ENCODE results near the gene PRPF40B. TPM values are rescaled to one million over a fixed set of nuclear protein-coding genes. Genes with fewer than 3 reads are reported as not detected.

PRPF40B gene
- total RNA-seq, 1 donor from 2014 or later: 18.1 TPM

DNA sequence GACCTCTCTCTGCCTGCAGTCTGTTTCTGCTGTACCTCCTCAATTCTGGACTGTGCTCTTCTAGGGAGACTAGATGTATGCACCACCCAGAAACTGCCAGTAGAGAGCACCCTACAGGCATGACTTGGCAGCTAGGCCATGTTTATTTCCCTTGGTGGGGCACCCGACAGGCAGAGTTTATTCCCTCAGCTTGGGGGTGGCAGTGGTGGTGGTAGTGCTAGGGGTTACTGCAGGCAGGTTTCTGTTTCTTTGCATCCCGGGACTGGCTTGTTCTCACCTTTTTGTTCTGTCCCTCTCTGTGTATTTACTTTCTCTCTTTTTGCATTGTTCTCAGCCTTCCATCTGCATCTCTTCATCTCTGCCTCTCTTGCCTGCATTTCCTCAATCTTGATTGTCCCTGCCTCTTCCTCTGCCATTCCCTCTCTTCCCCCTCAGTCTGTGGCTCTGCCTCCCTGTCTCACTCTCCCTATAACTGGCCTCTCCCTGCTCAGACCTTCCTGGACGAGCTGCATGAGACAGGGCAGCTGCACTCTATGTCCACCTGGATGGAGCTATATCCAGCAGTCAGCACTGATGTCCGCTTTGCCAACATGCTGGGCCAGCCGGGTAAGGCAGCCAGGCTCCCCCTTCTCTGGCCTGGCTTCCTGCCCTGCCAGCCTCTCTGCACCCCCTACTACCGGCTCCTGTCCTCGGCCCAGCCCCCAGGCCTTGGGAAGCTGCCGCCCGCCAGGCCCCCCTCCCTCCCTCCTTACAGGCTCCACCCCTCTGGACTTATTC is 13.8 kb downstream of the PRPF40B start:
- TF ChIP-seq EZH2 (IDR thresholded peaks at IDR 0.05): no peak
- TF ChIP-seq EZH2phosphoT487 (IDR thresholded peaks at IDR 0.05): no peak
- TF ChIP-seq, protein P1, sequence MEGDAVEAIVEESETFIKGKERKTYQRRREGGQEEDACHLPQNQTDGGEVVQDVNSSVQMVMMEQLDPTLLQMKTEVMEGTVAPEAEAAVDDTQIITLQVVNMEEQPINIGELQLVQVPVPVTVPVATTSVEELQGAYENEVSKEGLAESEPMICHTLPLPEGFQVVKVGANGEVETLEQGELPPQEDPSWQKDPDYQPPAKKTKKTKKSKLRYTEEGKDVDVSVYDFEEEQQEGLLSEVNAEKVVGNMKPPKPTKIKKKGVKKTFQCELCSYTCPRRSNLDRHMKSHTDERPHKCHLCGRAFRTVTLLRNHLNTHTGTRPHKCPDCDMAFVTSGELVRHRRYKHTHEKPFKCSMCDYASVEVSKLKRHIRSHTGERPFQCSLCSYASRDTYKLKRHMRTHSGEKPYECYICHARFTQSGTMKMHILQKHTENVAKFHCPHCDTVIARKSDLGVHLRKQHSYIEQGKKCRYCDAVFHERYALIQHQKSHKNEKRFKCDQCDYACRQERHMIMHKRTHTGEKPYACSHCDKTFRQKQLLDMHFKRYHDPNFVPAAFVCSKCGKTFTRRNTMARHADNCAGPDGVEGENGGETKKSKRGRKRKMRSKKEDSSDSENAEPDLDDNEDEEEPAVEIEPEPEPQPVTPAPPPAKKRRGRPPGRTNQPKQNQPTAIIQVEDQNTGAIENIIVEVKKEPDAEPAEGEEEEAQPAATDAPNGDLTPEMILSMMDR (IDR thresholded peaks at IDR 0.05): peak; percentile 65
- H3K36me3 Mint-ChIP-seq: peaks cover 8% of the 10 kb centered on the region

DNA sequence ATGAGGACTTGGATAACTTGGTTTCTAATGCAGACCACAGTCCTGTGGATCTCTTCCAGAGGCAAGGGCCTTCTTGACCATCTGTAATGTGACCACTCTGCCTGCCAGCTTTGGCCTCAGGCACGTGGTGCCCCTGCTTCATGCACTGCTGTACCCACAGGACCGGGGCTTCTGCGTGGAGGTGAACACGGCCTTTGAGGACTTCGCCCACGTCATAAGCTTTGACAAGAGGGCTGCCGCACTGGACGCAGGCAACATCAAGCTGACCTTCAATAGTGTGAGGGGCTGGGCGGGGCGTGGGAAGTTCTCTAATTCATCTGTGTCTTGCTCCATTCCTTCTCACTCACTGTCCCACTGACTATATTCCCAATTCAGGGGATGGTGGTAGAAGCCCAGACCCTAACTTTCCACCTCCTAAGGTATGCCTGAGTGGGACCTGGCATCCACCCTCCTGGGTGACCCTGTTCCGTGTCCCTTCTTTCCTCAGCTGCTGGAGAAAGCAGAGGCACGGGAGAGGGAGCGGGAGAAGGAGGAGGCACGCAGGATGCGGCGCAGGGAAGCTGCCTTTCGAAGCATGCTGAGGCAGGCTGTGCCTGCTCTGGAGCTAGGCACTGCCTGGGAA is 18.5 kb downstream of the PRPF40B start:
- TF ChIP-seq, protein P1 (IDR thresholded peaks at IDR 0.05): no peak
- TF ChIP-seq EZH2 (IDR thresholded peaks at IDR 0.05) (no peak), EZH2phosphoT487 (IDR thresholded peaks at IDR 0.05) (no peak)
- Mint-ChIP-seq H3K4me3 (no peak overlapping the region), H3K27ac (no peak overlapping the region), H3K36me3 (peaks cover 17% of the 10 kb centered on the region), H3K9me3 (no peaks in the 10 kb centered on the region), H3K4me1 (peaks cover 14% of the 10 kb centered on the region), H3K27me3 (ENCODE audit: insufficient read depth, low read depth) (no peaks in the 10 kb centered on the region)
- no peak overlapping the region for H2AFZ ChIP-seq (replicated peaks)
- H3K4me1 ChIP-seq: peaks cover 9% of the 10 kb centered on the region
- H3K27me3 ChIP-seq: no peaks in the 10 kb centered on the region
- H3K4me2 ChIP-seq: no peak overlapping the region
- no peaks in the 10 kb centered on the region for H3K36me3 ChIP-seq
- no peaks in the 10 kb centered on the region for H4K20me1 ChIP-seq (ENCODE audit: low read depth)
- peak overlapping the region; percentile 37 for H3K27ac ChIP-seq
- no peaks in the 10 kb centered on the region for H3K79me2 ChIP-seq (ENCODE audit: low read depth)
- H3F3A ChIP-seq (ENCODE audit: low read depth): peaks cover 17% of the 10 kb centered on the region
- H3K9ac ChIP-seq: no peak overlapping the region
- H3K4me3 ChIP-seq: no peak overlapping the region
- H3K9me3 ChIP-seq (ENCODE audit: low read depth): no peaks in the 10 kb centered on the region
- DNase-seq (ENCODE audit: low spot score): no peak

More for the DNA sequence above, 13.8 kb downstream of the PRPF40B start:
- DNase-seq (ENCODE audit: low spot score): peak; percentile 72
- no peak overlapping the region for H3K9ac ChIP-seq
- Mint-ChIP-seq H3K27me3 (ENCODE audit: insufficient read depth, low read depth) (peaks cover 3% of the 10 kb centered on the region), H3K4me3 (no peak overlapping the region), H3K9me3 (no peaks in the 10 kb centered on the region), H3K4me1 (peaks cover 15% of the 10 kb centered on the region), H3K27ac (peak overlapping the region; percentile 0)
- H3K4me1 ChIP-seq: peaks cover 9% of the 10 kb centered on the region
- H3K9me3 ChIP-seq (ENCODE audit: low read depth): no peaks in the 10 kb centered on the region
- no peak overlapping the region for H2AFZ ChIP-seq (replicated peaks)
- no peaks in the 10 kb centered on the region for H3K36me3 ChIP-seq
- H3K4me3 ChIP-seq: no peak overlapping the region
- no peaks in the 10 kb centered on the region for H3K79me2 ChIP-seq (ENCODE audit: low read depth)
- H3F3A ChIP-seq (ENCODE audit: low read depth): peaks cover 17% of the 10 kb centered on the region
- no peaks in the 10 kb centered on the region for H3K27me3 ChIP-seq
- no peaks in the 10 kb centered on the region for H4K20me1 ChIP-seq (ENCODE audit: low read depth)
- H3K4me2 ChIP-seq: peak overlapping the region; percentile 24
- H3K27ac ChIP-seq: no peak overlapping the region

DNA sequence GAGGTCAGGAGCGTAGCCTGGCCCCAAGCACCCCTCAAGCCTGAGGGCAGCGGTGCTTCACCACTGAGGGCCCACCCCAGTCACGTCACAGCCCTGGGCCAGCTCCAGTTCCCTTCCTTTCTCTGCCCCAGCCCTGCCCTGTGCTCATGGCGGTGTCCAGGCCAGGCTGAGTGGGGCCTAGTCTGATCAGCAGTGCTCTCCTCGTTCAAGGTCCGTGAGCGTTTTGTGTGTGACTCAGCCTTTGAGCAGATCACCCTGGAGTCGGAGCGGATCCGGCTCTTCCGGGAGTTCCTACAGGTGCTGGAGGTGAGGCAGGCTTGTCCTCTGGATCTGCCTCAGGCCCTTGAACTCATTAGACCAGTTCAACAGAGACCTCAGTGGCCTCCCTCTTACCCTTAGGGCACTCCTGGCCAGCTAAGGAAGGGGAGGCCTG is 19.0 kb downstream of the PRPF40B start:
- Histone ChIP-seq H3K9me3 (ENCODE audit: low read depth) (no peaks in the 10 kb centered on the region), H4K20me1 (ENCODE audit: low read depth) (no peaks in the 10 kb centered on the region), H3K4me1 (peaks cover 4% of the 10 kb centered on the region), H3K4me2 (no peak overlapping the region), H3K27me3 (no peaks in the 10 kb centered on the region), H3K27ac (no peak overlapping the region), H3K9ac (no peak overlapping the region), H3K36me3 (no peaks in the 10 kb centered on the region), H2AFZ (replicated peaks) (no peak overlapping the region), H3K4me3 (no peak overlapping the region), H3F3A (ENCODE audit: low read depth) (peaks cover 13% of the 10 kb centered on the region), H3K79me2 (ENCODE audit: low read depth) (no peaks in the 10 kb centered on the region)
- peaks cover 9% of the 10 kb centered on the region for H3K4me1 Mint-ChIP-seq
- DNase-seq (ENCODE audit: low spot score): no peak
- no peaks in the 10 kb centered on the region for H3K9me3 Mint-ChIP-seq
- TF ChIP-seq EZH2 (IDR thresholded peaks at IDR 0.05) (no peak), EZH2phosphoT487 (IDR thresholded peaks at IDR 0.05) (no peak)
- TF ChIP-seq, protein P1 (IDR thresholded peaks at IDR 0.05): no peak
- peaks cover 18% of the 10 kb centered on the region for H3K36me3 Mint-ChIP-seq
- no peak overlapping the region for H3K27ac Mint-ChIP-seq
- H3K4me3 Mint-ChIP-seq: no peak overlapping the region
- no peaks in the 10 kb centered on the region for H3K27me3 Mint-ChIP-seq (ENCODE audit: insufficient read depth, low read depth)

Measured in neural progenitor cell (in vitro differentiated cells).